K562 (cell line): ENCODE results near the gene THSD8. TPM values are rescaled to one million over a fixed set of nuclear protein-coding genes. Genes with fewer than 3 reads are reported as not detected.

Source experiments
- ATAC-seq: fragments of 200-7000 bp; cut with Tn5 transposase; 3 replicates; pipeline ENCODE4 v1.9.1; 2020; ENCODE audit warnings: moderate library complexity
- BruUV-seq: library from RNA; stranded (reverse); fragments of 400-500 nt; replicated peaks from 2 replicates; lab custom pipeline; 2021; lab: Mats Ljungman, UMichigan
- CTCF ChIA-PET: fragments of 300-600 bp; formaldehyde crosslinking; extraction: SDS; loops from one replicate; lab custom pipeline; 2021; ENCODE audit warnings: low intra/inter-chr PET ratio; lab: Yijun Ruan, JAX
- POLR2A ChIA-PET: fragments of 300-600, 350-650 bp; sonication (Branson Sonifier 250); formaldehyde crosslinking; extraction: SDS; loops from one replicate; lab custom pipeline; 2021; ENCODE audit warnings: antibody characterized with exemption, inconsistent platforms; lab: Yijun Ruan, JAX
- DNase-seq, 4 experiments: peaks; one replicate each; pipeline versions ENCODE4 v3.0.0 to v3.0.0-alpha.2; 2011 to 2018; ENCODE audit warnings: low spot score in 3 of 4, mixed read lengths in 3 of 4; ENCODE audit errors: extremely low read depth in 1 of 4
- FAIRE-seq: peaks from 2 replicates; lab custom pipeline; 2011; peaks lifted over from hg19 to GRCh38; lab: Jason Lieb, UNC
- H2AFZ ChIP-seq: 2 replicates; pipeline ENCODE4 v1.6.0; 2011; ENCODE audit warnings: low read depth, low read length, control low read depth, inconsistent platforms
- H3K27ac ChIP-seq: fragments of 200-600 bp; 3 replicates; pipeline ENCODE4 v1.8.0; 2011; ENCODE audit warnings: low read depth, mild to moderate bottlenecking, control low read depth, inconsistent platforms, low read length, moderate library complexity, mixed read lengths; ENCODE audit errors: extremely low read depth
- H3K27me3 ChIP-seq, 2 experiments: fragments of 300-600 bp in 1 of 2; 2 replicates in 1 of 2; 3 replicates in 1 of 2; pipeline versions ENCODE4 v1.6.0 to v1.8.0; 2011; ENCODE audit warnings: inconsistent platforms in 2 of 2, low read length in 2 of 2, mild to moderate bottlenecking in 1 of 2, mixed read lengths in 1 of 2, moderate library complexity in 1 of 2; ENCODE audit not compliant: control insufficient read depth in 2 of 2, insufficient read depth in 2 of 2
- H3K36me3 ChIP-seq: fragments of 300-600 bp; 3 replicates; pipeline ENCODE4 v1.8.0; 2011; ENCODE audit warnings: mild to moderate bottlenecking, low read length, inconsistent platforms; ENCODE audit not compliant: control insufficient read depth, insufficient read depth
- H3K4me1 ChIP-seq, 2 experiments: fragments of 200-600 bp in 1 of 2; replicated peaks in 1 of 2; 2 replicates in 1 of 2; 3 replicates in 1 of 2; pipeline versions ENCODE4 v1.5.1 to v1.8.0; 2011; ENCODE audit warnings: inconsistent platforms in 2 of 2, low read length in 2 of 2, mild to moderate bottlenecking in 1 of 2, mixed read lengths in 1 of 2, moderate library complexity in 1 of 2; ENCODE audit not compliant: control insufficient read depth in 2 of 2, insufficient read depth in 2 of 2
- H3K4me2 ChIP-seq: 2 replicates; pipeline ENCODE4 v1.6.1; 2011; ENCODE audit warnings: low read length, control low read depth, inconsistent platforms, mixed read lengths; ENCODE audit not compliant: insufficient read depth
- H3K4me3 ChIP-seq: fragments of 200-600 bp; sonication (generic), shearing (Covaris generic); 2 replicates; pipeline ENCODE4 v1.5.1; 2016; ENCODE audit warnings: control low read depth, inconsistent platforms
- H3K79me2 ChIP-seq: fragments of 200-600 bp; 3 replicates; pipeline ENCODE4 v1.8.0; 2011; ENCODE audit warnings: low read length, inconsistent platforms; ENCODE audit not compliant: control insufficient read depth, insufficient read depth
- H3K9ac ChIP-seq, 2 experiments: 2 replicates each; pipeline versions ENCODE4 v1.6.0 to v1.6.1; 2011; ENCODE audit warnings: low read depth in 2 of 2, low read length in 2 of 2, control low read depth in 1 of 2, inconsistent platforms in 1 of 2, mild to moderate bottlenecking in 1 of 2, mixed read lengths in 1 of 2; ENCODE audit not compliant: insufficient read depth in 1 of 2
- H3K9me1 ChIP-seq: one replicate; pipeline ENCODE4 v1.6.0; 2011; ENCODE audit warnings: inconsistent platforms, mild to moderate bottlenecking, low read length, moderate library complexity; ENCODE audit not compliant: control insufficient read depth, insufficient read depth
- H3K9me3 ChIP-seq: replicated peaks from 2 replicates; pipeline ENCODE4 v1.5.1; 2011; ENCODE audit warnings: low read depth, low read length, inconsistent platforms; ENCODE audit not compliant: control insufficient read depth, insufficient read depth
- H4K20me1 ChIP-seq: replicated peaks from 2 replicates; pipeline ENCODE4 v1.6.1; 2011; ENCODE audit warnings: low read length, inconsistent platforms, mixed read lengths; ENCODE audit not compliant: control insufficient read depth, insufficient read depth
- FOXM1 ChIP-seq, 2 experiments: fragments of 450-650 bp in 1 of 2; sonication (generic) in 1 of 2; formaldehyde crosslinking in 1 of 2; IDR thresholded peaks; 2 replicates each; pipeline versions ENCODE4 v1.6.1 to v1.9.0; 2017 to 2022; ENCODE audit warnings: low read depth in 2 of 2, mild to moderate bottlenecking in 2 of 2, missing genetic modification reagents in 1 of 2, moderate library complexity in 1 of 2
- HBP1 ChIP-seq: fragments of 450-650 bp; formaldehyde crosslinking; IDR thresholded peaks from 2 replicates; pipeline ENCODE4 v1.4.0; 2022; ENCODE audit warnings: missing genetic modification characterization
- SFPQ ChIP-seq: fragments of 200-400 bp; formaldehyde crosslinking; IDR thresholded peaks from 2 replicates; pipeline ENCODE4 v1.6.1; 2017; ENCODE audit warnings: mild to moderate bottlenecking, low read depth, low read length, moderate library complexity
- ZNF639 ChIP-seq, 2 experiments: fragments of 200-800 bp in 1 of 2; sonication (Bioruptor generic) in 1 of 2; sonication (generic) in 1 of 2; formaldehyde crosslinking in 1 of 2; IDR thresholded peaks in 1 of 2; conservative IDR thresholded peaks in 1 of 2; 2 replicates each; pipeline versions ENCODE4 v1.5.0 to v1.6.1; 2016 to 2020; ENCODE audit warnings: missing compliant biosample characterization in 1 of 2, missing genetic modification characterization in 1 of 2, missing genetic modification reagents in 1 of 2
- WGBS: fragments of 100-300 bp; shearing (Covaris generic); methylation state at CpG from one replicate; pipeline ENCODE4 v1.1.6; 2016; ENCODE audit warnings: low coverage, mixed read lengths; ENCODE audit not compliant: insufficient coverage; ENCODE audit errors: missing lambda C conversion rate; 5-methylcytosine and 5-hydroxymethylcytosine counted together
- in situ Hi-C: fragments of 300-500 bp; cut with MboI; formaldehyde crosslinking; loops from 4 replicates; pipeline ENCODE4 v1.15.0; 2018; ENCODE audit warnings: inconsistent platforms, mixed read lengths
- intact Hi-C: fragments of 100-400 bp; cut with micrococcal nuclease; formaldehyde crosslinking; loops from 2 replicates; pipeline ENCODE4 v1.14.2; 2022
- polyA plus RNA-seq, 8 experiments: library from polyadenylated mRNA; depleted of rRNA in 4 of 8; stranded (reverse) in 5 of 8; unstranded in 3 of 8; fragments of >200 nt; fragmentation: Nextera tagmentation in 2 of 8; fragmentation: Illumina TruSeq in 1 of 8; extraction: Ambion mirVana in 2 of 8; extraction: Trizol in 1 of 8; gene quantifications; 2 replicates each; pipeline versions ENCODE4 v1.2.1 to v1.2.3, GENCODE V29; 2011 to 2014; ENCODE audit warnings: inconsistent platforms in 1 of 8, missing spikeins in 1 of 8
- total RNA-seq, 7 experiments: library from RNA; depleted of rRNA in 6 of 7; stranded (reverse); fragments of >200 nt in 6 of 7; fragmentation: Illumina TruSeq in 2 of 7; extraction: Trizol in 2 of 7; gene quantifications; 2 replicates each; pipeline versions ENCODE4 v1.2.1 to v1.2.3, GENCODE V29; 2011 to 2021; ENCODE audit warnings: low replicate concordance in 1 of 7

The THSD8 gene
- total and polyA plus RNA-seq, 9 of the 15 experiments (the other 6 are each of a cell fraction or from before 2014, with no cell fraction given), result 8.4 to 42.4 (median 19.9) TPM; not detected in 2

GRCh38 chr19:12777217-12778016 is 24.5 kb upstream of the THSD8 start:
- no TSS peak for BruUV-seq
- Histone ChIP-seq H3K9me1 (no peaks in the 10 kb centered on the region), H2AFZ (peak overlapping the region; percentile 83), H3K36me3 (no peaks in the 10 kb centered on the region), H3K4me1 (peaks cover 23 to 56% of the 10 kb centered on the region in 2 experiments; a peak in 4 of 5 replicates), H3K27ac (peak overlapping the region; percentile 68), H4K20me1 (no peaks in the 10 kb centered on the region), H3K4me2 (peak overlapping the region; percentile 85), H3K9ac (peak overlapping the region; percentile 59 to 89; a peak in 3 of 4 replicates), H3K9me3 (no peaks in the 10 kb centered on the region), H3K4me3 (peak overlapping the region; percentile 37), H3K27me3 (no peaks in the 10 kb centered on the region), H3K79me2 (peaks cover 6% of the 10 kb centered on the region; the same call in 1 of the 3 replicates)
- 13% methylated on average over 41 of the region's 43 CpGs for WGBS
- ChIA-PET CTCF (interaction anchor here (1.1 to 4.1 kb wide), 3 partner anchors 17 to 70 kb away, joined by 3 to 30 read pairs (median 3); no protein-coding TSS in a partner anchor), POLR2A (interaction anchor here (0.5 to 4.1 kb wide), 11 partner anchors 11 to 353 kb away, joined by 3 to 44 read pairs (median 3); partner anchors contain the start of genes GET3, JUNB, PRDX2 and THSD8)
- ATAC-seq (peak; percentile 76), FAIRE-seq (peak; percentile 37), DNase-seq (peak; percentile 72 to 89 (median 78))
- intact Hi-C loops (loop anchor here (1.0 to 5.0 kb wide), 2 partner anchors 19 to 65 kb away; no protein-coding TSS in a partner anchor), in situ Hi-C loops (no loop called here)
- TF ChIP-seq HBP1 (no peak), FOXM1 (IDR thresholded peaks at IDR 0.05; ENCODE audit: low read depth) (no peak), FOXM1 (CRISPR knock-in tag; IDR thresholded peaks at IDR 0.05; ENCODE audit: low read depth) (no peak), SFPQ (no peak), ZNF639 (CRISPR knock-in tag; conservative IDR thresholded peaks at IDR 0.05 in 1 of 2, IDR thresholded peaks at IDR 0.05 in 1 of 2) (0 out of 4 replicates have a peak, but pooled peaks of 1 of the 2 experiments have one; percentile 1)
